OCI-LY3 (cell line): Measurements from ENCODE around the gene BTBD6.
A peak's percentile ranks its signal among the peaks of the same experiment; 100 is the strongest.

Experiments used
- H2AFZ ChIP-seq: fragments of 200-600, 300-600 bp; shearing (Covaris generic); 2 replicates; pipeline ENCODE4 v1.6.0; 2014; ENCODE audit warnings: antibody characterized with exemption, low read depth, low read length
- H3K27ac ChIP-seq: fragments of 200-600, 300-600 bp; sonication (generic); 2 replicates; pipeline ENCODE4 v1.5.1; 2014; ENCODE audit warnings: mild to moderate bottlenecking, low read length, moderate library complexity, mixed read lengths
- H3K27me3 ChIP-seq: fragments of 200-600, 300-600 bp; sonication (generic); 2 replicates; pipeline ENCODE4 v1.6.1; 2014; ENCODE audit warnings: low read depth, low read length, mixed read lengths
- H3K36me3 ChIP-seq: fragments of 200-600, 300-600 bp; sonication (generic); replicated peaks from 2 replicates; pipeline ENCODE3; 2014; ENCODE audit warnings: low read depth, low read length, mixed read lengths
- H3K4me1 ChIP-seq: fragments of 300-600, 200-600 bp; sonication (generic); 2 replicates; pipeline ENCODE4 v1.6.1; 2014; ENCODE audit warnings: low read length, mixed read lengths
- H3K4me2 ChIP-seq: fragments of 200-600, 300-600 bp; sonication (generic); 2 replicates; pipeline ENCODE4 v1.6.1; 2014; ENCODE audit warnings: low read length, mixed read lengths
- H3K4me3 ChIP-seq: fragments of 300-600, 200-600 bp; sonication (generic); 2 replicates; pipeline ENCODE4 v1.5.1; 2014; ENCODE audit warnings: antibody characterized with exemption, mild to moderate bottlenecking, low read length, moderate library complexity
- H3K79me2 ChIP-seq: fragments of 300-600, 200-600 bp; shearing (Covaris generic); 2 replicates; pipeline ENCODE4 v1.6.1; 2014; ENCODE audit warnings: mild to moderate bottlenecking, low read length, mixed read lengths
- H3K9ac ChIP-seq: fragments of 300-600, 200-600 bp; shearing (Covaris generic); 2 replicates; pipeline ENCODE4 v1.6.0; 2014; ENCODE audit warnings: mild to moderate bottlenecking, low read length, moderate library complexity
- H3K9me3 ChIP-seq: fragments of 200-600, 300-600 bp; shearing (Covaris generic); 2 replicates; pipeline ENCODE4 v1.6.1; 2014; ENCODE audit warnings: low read length, mixed read lengths; ENCODE audit not compliant: insufficient read depth
- H4K20me1 ChIP-seq: fragments of 200-600, 300-600 bp; sonication (generic); 2 replicates; pipeline ENCODE4 v1.6.1; 2016; ENCODE audit warnings: low read length, mixed read lengths; ENCODE audit not compliant: insufficient read depth
- CTCF ChIP-seq: fragments of 200-600, 300-600 bp; sonication (generic); IDR thresholded peaks from 2 replicates; pipeline ENCODE4 v1.5.1; 2014; ENCODE audit warnings: antibody characterized with exemption, low read length, low read depth
- EZH2phosphoT487 ChIP-seq: fragments of 200-600 bp; shearing (Covaris generic); IDR thresholded peaks from 2 replicates; pipeline ENCODE4 v1.6.1; 2018; ENCODE audit warnings: antibody characterized with exemption, mixed run types, low read depth

The BTBD6 gene

DNA sequence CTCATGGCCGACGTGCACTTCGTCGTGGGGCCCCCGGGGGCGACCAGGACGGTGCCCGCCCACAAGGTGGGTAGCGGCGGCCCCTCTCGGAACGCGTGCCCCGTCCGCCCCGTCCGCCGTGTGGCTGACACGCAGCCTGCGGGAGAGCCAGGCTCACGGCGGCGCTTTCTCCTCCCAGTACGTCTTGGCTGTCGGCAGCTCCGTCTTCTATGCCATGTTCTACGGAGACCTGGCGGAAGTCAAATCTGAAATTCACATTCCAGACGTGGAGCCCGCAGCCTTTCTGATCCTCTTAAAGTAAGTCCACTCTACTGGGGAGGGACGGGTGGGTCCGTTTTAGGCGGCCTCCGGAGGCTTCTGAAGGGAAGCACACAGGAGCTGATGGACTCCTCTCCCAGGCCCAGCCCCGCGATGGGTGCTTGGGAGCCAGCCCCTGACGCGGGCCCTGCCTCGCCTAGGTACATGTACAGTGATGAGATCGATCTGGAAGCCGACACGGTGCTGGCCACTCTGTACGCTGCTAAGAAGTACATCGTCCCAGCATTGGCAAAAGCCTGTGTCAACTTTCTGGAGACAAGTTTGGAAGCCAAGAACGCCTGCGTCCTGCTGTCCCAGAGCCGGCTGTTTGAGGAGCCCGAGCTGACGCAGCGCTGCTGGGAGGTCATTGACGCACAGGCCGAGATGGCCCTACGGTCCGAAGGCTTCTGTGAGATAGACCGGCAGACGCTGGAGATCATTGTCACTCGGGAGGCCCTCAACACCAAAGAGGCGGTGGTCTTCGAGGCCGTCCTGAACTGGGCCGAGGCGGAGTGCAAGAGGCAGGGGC lies 1.1 kb downstream of the BTBD6 start:
- Histone ChIP-seq H2AFZ (no peak overlapping the region), H3K9ac (no peak overlapping the region), H3K79me2 (no peaks in the 10 kb centered on the region), H3K9me3 (no peaks in the 10 kb centered on the region), H3K36me3 (peaks cover 5% of the 10 kb centered on the region), H3K4me1 (peaks cover 5% of the 10 kb centered on the region; the same call in 1 of the 2 replicates), H3K27me3 (no peaks in the 10 kb centered on the region), H3K4me3 (peak overlapping the region; percentile 77), H3K27ac (no peak overlapping the region), H4K20me1 (no peaks in the 10 kb centered on the region), H3K4me2 (peak overlapping the region; percentile 50)
- no peak for TF ChIP-seq EZH2phosphoT487
- TF ChIP-seq CTCF: no peak

GRCh38 chr14:105250008-105250366 lies 1.7 kb downstream of the BTBD6 start:
- H3K36me3 ChIP-seq: peaks cover 5% of the 10 kb centered on the region
- H3K27me3 ChIP-seq: no peaks in the 10 kb centered on the region
- no peaks in the 10 kb centered on the region for H3K79me2 ChIP-seq
- no peak overlapping the region for H3K4me3 ChIP-seq
- no peaks in the 10 kb centered on the region for H3K9me3 ChIP-seq
- H4K20me1 ChIP-seq: no peaks in the 10 kb centered on the region; the same call in 1 of the 2 replicates
- peaks cover 5% of the 10 kb centered on the region; the same call in 1 of the 2 replicates for H3K4me1 ChIP-seq
- no peak overlapping the region for H3K9ac ChIP-seq
- H3K4me2 ChIP-seq: no peak overlapping the region
- H3K27ac ChIP-seq: no peak overlapping the region
- no peak overlapping the region for H2AFZ ChIP-seq
- TF ChIP-seq EZH2phosphoT487 (no peak), CTCF (no peak)

DNA sequence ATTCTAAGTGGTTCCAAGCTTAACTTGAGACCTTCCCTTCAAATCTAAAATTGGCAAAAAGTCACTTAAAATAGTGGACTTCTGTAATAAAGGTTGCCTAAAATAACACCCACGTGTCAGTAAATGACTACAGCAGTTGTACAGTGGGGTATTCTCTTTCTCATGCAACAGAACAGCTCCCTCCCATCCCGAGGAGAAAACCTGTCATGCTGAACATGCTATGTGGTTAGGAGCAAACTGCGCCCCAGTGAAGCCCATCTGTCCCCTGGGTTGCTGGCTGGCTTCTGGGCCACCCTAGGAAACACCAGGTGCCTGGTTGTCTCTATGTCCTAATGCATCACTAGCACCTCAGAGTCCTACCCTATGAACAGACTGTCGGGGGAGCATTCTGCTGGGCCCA lies 2.7 kb downstream of the BTBD6 start:
- no peak overlapping the region for H3K9ac ChIP-seq
- H3K4me3 ChIP-seq: no peak overlapping the region
- H4K20me1 ChIP-seq: no peaks in the 10 kb centered on the region; the same call in 1 of the 2 replicates
- TF ChIP-seq CTCF (no peak), EZH2phosphoT487 (no peak)
- no peak overlapping the region for H2AFZ ChIP-seq
- H3K4me2 ChIP-seq: no peak overlapping the region
- H3K36me3 ChIP-seq: peaks cover 5% of the 10 kb centered on the region
- no peaks in the 10 kb centered on the region for H3K9me3 ChIP-seq
- H3K27me3 ChIP-seq: no peaks in the 10 kb centered on the region
- no peaks in the 10 kb centered on the region for H3K79me2 ChIP-seq
- no peak overlapping the region for H3K27ac ChIP-seq
- H3K4me1 ChIP-seq: peaks cover 5% of the 10 kb centered on the region; the same call in 1 of the 2 replicates

DNA sequence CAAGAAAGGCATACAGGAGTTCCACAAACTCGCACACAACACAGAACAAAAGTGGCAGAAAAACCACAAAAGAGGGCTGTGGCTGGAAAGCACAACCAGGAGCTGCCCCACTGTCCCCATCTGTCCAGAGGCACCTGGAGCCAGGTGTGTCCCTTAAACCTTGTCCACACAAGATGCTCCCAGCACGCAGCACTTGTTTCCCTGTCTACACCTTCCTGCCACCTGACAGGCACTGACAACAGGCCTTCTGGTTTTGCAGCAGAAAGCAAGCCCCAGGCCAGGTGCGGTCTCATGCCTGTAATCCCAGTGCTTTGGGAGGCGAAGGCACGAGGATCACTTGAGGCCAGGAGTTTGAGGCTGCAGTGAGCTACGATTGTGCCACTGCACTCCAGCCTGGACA lies 3.6 kb downstream of the BTBD6 start:
- Histone ChIP-seq H2AFZ (no peak overlapping the region), H3K4me1 (peaks cover 5% of the 10 kb centered on the region; the same call in 1 of the 2 replicates), H4K20me1 (no peaks in the 10 kb centered on the region; the same call in 1 of the 2 replicates), H3K9me3 (no peaks in the 10 kb centered on the region), H3K9ac (no peak overlapping the region), H3K36me3 (peaks cover 3% of the 10 kb centered on the region), H3K27ac (no peak overlapping the region), H3K4me2 (no peak overlapping the region), H3K27me3 (no peaks in the 10 kb centered on the region), H3K79me2 (no peaks in the 10 kb centered on the region), H3K4me3 (no peak overlapping the region)
- no peak for TF ChIP-seq CTCF
- TF ChIP-seq EZH2phosphoT487: no peak
